GM19452 (cell line): Measurements from ENCODE around the gene PDCD5.
"Not testable (repeated sequence)": the region's sequence is repeated elsewhere in the genome, so short reads cannot be mapped to it uniquely, and the experiment has no call there.

ENCODE experiments used
- ATAC-seq: cut with Tn5 transposase; IDR thresholded peaks from one replicate; pipeline ENCODE4 v1.9.1; 2021; ENCODE audit not compliant: unreplicated experiment

Gene PDCD5

GRCh38 chr19:32576790-32577189, 4.2 kb upstream of the PDCD5 start:
- no peak for ATAC-seq

- peak; percentile 26 for ATAC-seq
These were observed 563 bp upstream of the PDCD5 start for GRCh38 chr19:32580353-32580900.

- ATAC-seq: no peak
These were observed 752 bp downstream of the PDCD5 start for GRCh38 chr19:32581705-32582179.

GRCh38 chr19:32587747-32588504, 6.9 kb downstream of the PDCD5 start:
- ATAC-seq: not testable (repeated sequence)

- ATAC-seq: no peak
These were observed 13.0 kb downstream of the PDCD5 start for GRCh38 chr19:32594021-32594420.

- ATAC-seq: no peak
These were observed 14.5 kb downstream of the PDCD5 start for GRCh38 chr19:32595491-32595890.

- no peak for ATAC-seq
These were observed 17.0 kb downstream of the PDCD5 start for GRCh38 chr19:32598022-32598421.

- ATAC-seq: no peak
These were observed 18.3 kb downstream of the PDCD5 start for GRCh38 chr19:32599258-32599657.

- no peak for ATAC-seq
These were observed 18.8 kb downstream of the PDCD5 start for GRCh38 chr19:32599736-32600157.

- no peak for ATAC-seq
These were observed 23.0 kb downstream of the PDCD5 start for GRCh38 chr19:32603961-32604360.

- no peak for ATAC-seq
These were observed 24.6 kb downstream of the PDCD5 start for GRCh38 chr19:32605544-32605943.

- ATAC-seq: no peak
These were observed 25.3 kb downstream of the PDCD5 start for GRCh38 chr19:32606289-32606688.

GRCh38 chr19:32607479-32607878, 26.5 kb downstream of the PDCD5 start:
- ATAC-seq: no peak

GRCh38 chr19:32611161-32611560, 30.2 kb downstream of the PDCD5 start:
- no peak for ATAC-seq

GRCh38 chr19:32613008-32613407, 32.0 kb downstream of the PDCD5 start:
- ATAC-seq: no peak

- no peak for ATAC-seq
These were observed 33.9 kb downstream of the PDCD5 start for GRCh38 chr19:32614916-32615315.

GRCh38 chr19:32615569-32615968, 34.6 kb downstream of the PDCD5 start:
- no peak for ATAC-seq

- no peak for ATAC-seq
These were observed 38.2 kb downstream of the PDCD5 start for GRCh38 chr19:32619051-32619685.

GRCh38 chr19:32622002-32622401, 41.0 kb downstream of the PDCD5 start:
- no peak for ATAC-seq

- no peak for ATAC-seq
These were observed 43.4 kb downstream of the PDCD5 start for GRCh38 chr19:32624410-32624809.

GRCh38 chr19:32626969-32627368, 46.0 kb downstream of the PDCD5 start:
- no peak for ATAC-seq

GRCh38 chr19:32627714-32628270, 46.8 kb downstream of the PDCD5 start:
- ATAC-seq: no peak
